Nephron progenitor cell (in vitro differentiated cells): Measurements from ENCODE around the gene LMX1B.

Source experiments
- DNase-seq: peaks from one replicate; pipeline ENCODE4 v3.0.0; 2021
- H3K27ac Mint-ChIP-seq: 2 replicates; pipeline ENCODE4 v1.8.0; 2021; ENCODE audit warnings: mild to moderate bottlenecking, moderate library complexity, mixed read lengths
- H3K27me3 Mint-ChIP-seq: 2 replicates; pipeline ENCODE4 v1.8.0; 2021; ENCODE audit warnings: mild to moderate bottlenecking, low read depth, mixed read lengths; ENCODE audit not compliant: poor library complexity
- H3K36me3 Mint-ChIP-seq: 2 replicates; pipeline ENCODE4 v1.8.0; 2021; ENCODE audit warnings: low read depth, mixed read lengths
- H3K4me1 Mint-ChIP-seq: 2 replicates; pipeline ENCODE4 v1.8.0; 2021; ENCODE audit warnings: mixed read lengths
- H3K4me3 Mint-ChIP-seq: 2 replicates; pipeline ENCODE4 v1.8.0; 2021; ENCODE audit warnings: mild to moderate bottlenecking, moderate library complexity, mixed read lengths
- H3K9me3 Mint-ChIP-seq: 2 replicates; pipeline ENCODE4 v1.8.0; 2021; ENCODE audit warnings: mild to moderate bottlenecking, moderate library complexity, mixed read lengths
- TF ChIP-seq, protein P1 (sequence below): fragments of 200-600 bp; sonication (generic); IDR thresholded peaks from 2 replicates; pipeline ENCODE4 v1.5.0; 2021; ENCODE audit warnings: antibody characterized with exemption

Gene LMX1B

GRCh38 chr9:126614455-126615244, 922 bp downstream of the LMX1B start:
- TF ChIP-seq, protein P1, sequence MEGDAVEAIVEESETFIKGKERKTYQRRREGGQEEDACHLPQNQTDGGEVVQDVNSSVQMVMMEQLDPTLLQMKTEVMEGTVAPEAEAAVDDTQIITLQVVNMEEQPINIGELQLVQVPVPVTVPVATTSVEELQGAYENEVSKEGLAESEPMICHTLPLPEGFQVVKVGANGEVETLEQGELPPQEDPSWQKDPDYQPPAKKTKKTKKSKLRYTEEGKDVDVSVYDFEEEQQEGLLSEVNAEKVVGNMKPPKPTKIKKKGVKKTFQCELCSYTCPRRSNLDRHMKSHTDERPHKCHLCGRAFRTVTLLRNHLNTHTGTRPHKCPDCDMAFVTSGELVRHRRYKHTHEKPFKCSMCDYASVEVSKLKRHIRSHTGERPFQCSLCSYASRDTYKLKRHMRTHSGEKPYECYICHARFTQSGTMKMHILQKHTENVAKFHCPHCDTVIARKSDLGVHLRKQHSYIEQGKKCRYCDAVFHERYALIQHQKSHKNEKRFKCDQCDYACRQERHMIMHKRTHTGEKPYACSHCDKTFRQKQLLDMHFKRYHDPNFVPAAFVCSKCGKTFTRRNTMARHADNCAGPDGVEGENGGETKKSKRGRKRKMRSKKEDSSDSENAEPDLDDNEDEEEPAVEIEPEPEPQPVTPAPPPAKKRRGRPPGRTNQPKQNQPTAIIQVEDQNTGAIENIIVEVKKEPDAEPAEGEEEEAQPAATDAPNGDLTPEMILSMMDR = no peak
- Mint-ChIP-seq H3K27ac (no peak overlapping the region), H3K36me3 (no peaks in the 10 kb centered on the region), H3K4me3 (peak overlapping the region; percentile 84), H3K9me3 (no peaks in the 10 kb centered on the region), H3K4me1 (peaks cover 65% of the 10 kb centered on the region), H3K27me3 (peaks cover 93% of the 10 kb centered on the region)
- peak; percentile 41 for DNase-seq

- Mint-ChIP-seq H3K4me1 (peaks cover 65% of the 10 kb centered on the region), H3K36me3 (no peaks in the 10 kb centered on the region), H3K9me3 (no peaks in the 10 kb centered on the region), H3K27ac (no peak overlapping the region), H3K27me3 (peaks cover 93% of the 10 kb centered on the region), H3K4me3 (peak overlapping the region; percentile 79)
- TF ChIP-seq, protein P1 = no peak
- peak; percentile 54 for DNase-seq
Measured at GRCh38 chr9:126615245-126615790, 1.6 kb downstream of the LMX1B start.

GRCh38 chr9:126615791-126616447, 2.2 kb downstream of the LMX1B start:
- Mint-ChIP-seq H3K27me3 (peaks cover 93% of the 10 kb centered on the region), H3K4me3 (peak overlapping the region; percentile 79), H3K36me3 (no peaks in the 10 kb centered on the region), H3K9me3 (no peaks in the 10 kb centered on the region), H3K4me1 (peaks cover 67% of the 10 kb centered on the region), H3K27ac (no peak overlapping the region)
- TF ChIP-seq, protein P1 = no peak
- DNase-seq = peak; percentile 41

DNA sequence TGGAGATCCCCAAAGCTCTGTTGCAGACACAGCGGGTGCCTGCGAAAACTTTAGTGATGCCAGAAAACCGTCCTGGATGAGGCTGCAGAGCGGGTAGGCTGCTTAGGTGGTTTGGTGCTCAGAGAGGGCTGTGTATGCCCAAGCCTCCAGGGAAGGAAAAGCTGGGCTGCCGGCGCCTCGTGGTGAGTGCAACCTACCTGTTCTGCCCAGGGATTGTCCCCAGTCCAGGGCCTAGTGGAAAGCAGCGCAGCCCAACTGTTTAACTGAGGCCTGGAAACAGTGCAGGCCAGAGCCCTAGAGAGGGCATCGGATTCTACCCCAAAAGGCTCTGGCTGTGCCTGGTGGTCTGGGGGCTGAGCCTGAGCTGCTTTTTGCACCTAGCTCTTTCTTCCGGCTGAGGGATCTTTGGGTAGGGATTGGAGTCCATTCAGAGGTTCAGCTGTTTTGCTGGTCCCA, 2.8 kb downstream of the LMX1B start:
- Mint-ChIP-seq H3K36me3 (no peaks in the 10 kb centered on the region), H3K4me3 (peak overlapping the region; percentile 79), H3K27ac (no peak overlapping the region), H3K4me1 (peaks cover 68% of the 10 kb centered on the region), H3K9me3 (no peaks in the 10 kb centered on the region), H3K27me3 (peaks cover 93% of the 10 kb centered on the region)
- no peak for DNase-seq
- TF ChIP-seq, protein P1 = no peak

GRCh38 chr9:126617003-126617822, 3.5 kb downstream of the LMX1B start:
- H3K4me1 Mint-ChIP-seq = peaks cover 69% of the 10 kb centered on the region
- H3K27me3 Mint-ChIP-seq = peaks cover 93% of the 10 kb centered on the region
- DNase-seq = no peak
- no peak overlapping the region for H3K27ac Mint-ChIP-seq
- no peaks in the 10 kb centered on the region for H3K9me3 Mint-ChIP-seq
- peak overlapping the region; percentile 79 for H3K4me3 Mint-ChIP-seq
- H3K36me3 Mint-ChIP-seq = no peaks in the 10 kb centered on the region
- TF ChIP-seq, protein P1 = no peak
